Measurements from ENCODE around the gene GLI2.

The GLI2 gene

DNA sequence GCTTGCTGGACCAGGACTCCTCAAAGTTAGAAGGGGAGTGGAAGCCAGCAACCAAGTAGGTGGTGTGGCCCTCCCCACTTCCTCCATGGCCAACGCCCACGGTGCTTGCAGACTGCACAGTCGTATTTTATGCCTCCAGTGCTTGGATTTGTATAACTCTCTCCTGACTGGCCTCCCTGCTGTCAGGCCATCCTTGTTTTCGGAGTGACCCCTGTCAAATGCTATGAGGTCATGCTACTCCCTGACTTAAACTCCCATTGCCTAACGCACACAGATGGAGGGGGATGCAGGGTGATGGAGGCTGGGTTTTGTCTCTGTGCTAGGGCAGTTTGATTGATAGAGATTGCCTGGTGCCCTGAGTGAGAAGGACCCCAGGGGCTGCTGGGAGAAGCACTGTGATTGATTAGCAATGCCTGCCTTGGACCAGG is 36.1 kb downstream of the GLI2 start:
- no peak for DNase-seq

DNA sequence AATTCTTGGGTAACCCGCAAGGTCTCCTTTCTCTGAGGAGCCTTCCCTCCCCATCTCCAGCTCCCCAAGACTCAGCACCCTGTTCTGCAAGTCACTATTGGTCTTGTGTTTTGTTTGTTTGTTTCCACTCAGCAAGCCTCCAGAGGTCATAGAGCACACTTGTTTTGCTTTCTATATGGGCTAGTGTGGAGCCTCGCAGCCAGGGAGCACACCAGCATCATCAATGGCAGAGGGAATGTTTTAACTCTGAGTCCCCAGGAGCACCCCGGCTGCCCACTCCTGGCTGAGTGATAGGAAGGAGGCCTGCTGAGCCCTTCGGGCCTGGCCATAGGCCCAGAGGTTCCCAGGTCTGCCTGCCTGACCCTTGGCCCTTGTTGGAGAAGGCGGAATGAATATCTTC is 36.6 kb downstream of the GLI2 start:
- no peak for DNase-seq

DNA sequence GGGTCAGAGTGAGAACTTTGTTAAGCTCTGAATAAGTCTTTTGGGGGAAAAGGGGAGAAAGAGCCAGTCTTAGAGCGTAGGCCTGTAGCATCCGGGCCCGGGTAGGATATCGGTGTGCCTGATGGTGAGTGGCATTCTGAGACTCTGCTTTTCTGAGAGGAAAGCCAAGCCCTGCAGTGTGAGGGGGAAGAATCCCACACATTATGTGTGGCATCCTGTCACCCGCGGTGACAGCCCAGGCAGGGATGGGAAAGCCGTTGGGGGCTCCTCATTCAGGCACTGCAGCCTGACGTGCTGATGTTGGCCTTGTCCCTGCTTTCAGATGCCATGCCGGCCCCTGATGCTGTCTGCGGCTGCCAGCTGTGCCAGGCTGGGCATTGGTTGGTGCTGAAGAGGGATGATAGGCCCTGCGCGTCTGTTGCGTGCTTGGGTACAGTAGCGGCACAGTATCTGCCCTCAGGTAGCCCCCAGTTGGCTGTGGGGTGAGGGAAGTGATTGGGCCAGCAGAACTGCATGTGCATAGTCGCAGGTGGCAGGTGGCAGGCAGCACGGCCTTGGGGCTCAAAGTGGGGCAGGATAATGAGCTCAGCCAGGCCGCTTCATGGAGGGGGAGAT is 37.6 kb downstream of the GLI2 start:
- no peak for DNase-seq

DNA sequence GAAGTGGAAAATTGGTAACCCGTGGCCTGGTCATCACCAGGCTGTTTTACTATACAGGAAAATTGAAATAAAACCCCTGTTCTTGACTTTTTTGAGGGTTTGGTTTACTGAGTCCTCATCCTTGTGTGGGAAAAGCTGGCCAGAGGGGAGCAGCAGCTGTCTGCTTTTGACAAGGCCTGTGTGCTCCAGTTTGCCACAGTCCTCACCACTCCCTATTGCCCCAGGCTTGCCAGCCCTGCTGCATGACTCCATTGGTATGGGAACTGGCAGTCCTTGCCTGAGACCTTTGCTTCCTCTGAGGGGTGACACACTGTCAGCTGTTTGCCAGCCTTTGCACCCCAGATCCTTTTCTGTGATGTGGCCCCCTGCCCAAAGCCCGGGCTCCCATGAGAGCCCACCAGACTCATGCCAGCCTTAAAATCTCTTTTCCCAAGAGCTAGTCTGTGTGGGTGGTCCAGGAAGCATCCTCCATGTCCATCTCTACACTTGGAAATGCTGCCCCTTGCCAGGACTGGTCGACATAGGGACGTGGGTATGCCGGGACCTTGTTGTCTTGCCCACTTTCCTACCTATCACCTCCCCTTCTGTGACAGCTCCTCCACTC is 39.0 kb downstream of the GLI2 start:
- DNase-seq = no peak

DNA sequence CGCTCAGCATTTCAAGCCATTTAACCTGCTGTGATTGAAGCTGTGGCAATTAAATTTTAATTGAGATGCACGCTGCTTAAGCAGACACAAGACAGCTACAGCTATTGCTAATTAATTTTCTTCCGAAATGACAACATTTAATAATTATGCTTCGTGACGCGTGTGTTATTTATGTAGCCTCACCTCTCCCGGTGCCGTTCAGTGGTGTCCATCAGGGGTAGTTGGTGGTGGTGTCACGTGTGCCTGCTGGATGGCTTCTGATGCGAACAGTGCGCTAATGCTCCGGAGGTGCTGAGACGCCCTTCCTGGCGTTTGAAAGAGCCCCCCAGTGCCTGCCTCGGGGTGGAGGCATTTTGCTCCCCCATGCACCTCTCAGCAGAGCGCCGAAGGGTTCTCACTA is 39.5 kb downstream of the GLI2 start:
- DNase-seq = no peak

DNA sequence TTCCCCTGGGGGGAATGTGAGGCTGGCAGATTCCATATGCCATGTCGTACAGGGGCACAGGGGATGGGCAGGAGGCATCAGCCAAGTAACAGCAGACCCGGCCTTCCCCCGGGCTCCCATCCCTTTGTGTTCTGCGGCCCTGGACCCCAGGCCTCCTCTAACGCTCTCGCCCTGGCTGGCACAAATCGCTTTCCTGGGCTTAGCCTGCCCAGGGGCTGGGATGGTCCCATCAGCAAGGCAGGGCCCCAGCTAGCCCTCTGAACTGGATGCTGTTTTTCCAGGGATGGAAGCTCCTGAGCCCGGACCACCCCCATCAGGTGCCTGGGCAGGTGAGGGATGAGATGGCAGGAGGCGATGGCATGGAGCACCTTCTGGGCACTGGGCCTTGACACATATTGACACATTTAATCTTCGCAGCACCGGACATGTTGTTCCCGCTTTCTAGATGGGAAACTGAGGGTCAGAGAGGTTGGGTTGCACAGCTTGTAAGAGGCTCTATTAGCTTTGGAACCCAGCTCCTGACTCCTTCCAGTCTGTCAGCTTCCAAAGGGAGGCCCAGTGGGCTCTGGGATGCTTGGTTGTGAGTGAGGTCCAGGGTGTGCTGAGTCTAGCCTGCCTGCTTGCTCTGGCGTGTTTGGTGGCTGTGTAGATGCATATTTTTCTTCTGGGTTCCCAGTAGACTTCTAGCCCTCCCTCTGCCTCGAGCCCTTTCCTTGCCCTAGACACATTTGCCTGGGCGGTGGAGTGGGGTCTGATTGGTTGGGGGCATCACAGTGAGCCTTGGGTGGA is 40.3 kb downstream of the GLI2 start:
- DNase-seq = no peak

DNA sequence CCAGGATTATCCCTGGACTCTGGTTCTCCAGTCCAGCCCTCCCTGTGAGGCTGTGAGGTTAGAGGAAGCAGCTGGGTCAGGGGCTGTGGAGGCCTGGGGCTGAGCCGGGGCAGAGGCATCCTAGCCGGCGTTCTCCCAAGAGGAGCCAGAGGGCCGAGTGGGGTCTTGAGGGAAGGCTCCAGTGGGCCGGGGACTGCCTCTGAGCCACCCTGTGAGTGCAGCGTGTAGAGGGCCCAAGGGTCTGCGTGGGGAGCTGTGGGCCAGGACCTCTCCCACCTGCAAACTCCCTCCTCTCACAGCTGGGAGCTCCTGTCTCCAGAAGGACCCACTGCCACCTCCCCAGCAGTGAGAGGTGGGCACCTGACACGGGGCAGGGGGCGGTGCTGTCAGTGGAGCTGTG is 41.0 kb downstream of the GLI2 start:
- DNase-seq = no peak

DNA sequence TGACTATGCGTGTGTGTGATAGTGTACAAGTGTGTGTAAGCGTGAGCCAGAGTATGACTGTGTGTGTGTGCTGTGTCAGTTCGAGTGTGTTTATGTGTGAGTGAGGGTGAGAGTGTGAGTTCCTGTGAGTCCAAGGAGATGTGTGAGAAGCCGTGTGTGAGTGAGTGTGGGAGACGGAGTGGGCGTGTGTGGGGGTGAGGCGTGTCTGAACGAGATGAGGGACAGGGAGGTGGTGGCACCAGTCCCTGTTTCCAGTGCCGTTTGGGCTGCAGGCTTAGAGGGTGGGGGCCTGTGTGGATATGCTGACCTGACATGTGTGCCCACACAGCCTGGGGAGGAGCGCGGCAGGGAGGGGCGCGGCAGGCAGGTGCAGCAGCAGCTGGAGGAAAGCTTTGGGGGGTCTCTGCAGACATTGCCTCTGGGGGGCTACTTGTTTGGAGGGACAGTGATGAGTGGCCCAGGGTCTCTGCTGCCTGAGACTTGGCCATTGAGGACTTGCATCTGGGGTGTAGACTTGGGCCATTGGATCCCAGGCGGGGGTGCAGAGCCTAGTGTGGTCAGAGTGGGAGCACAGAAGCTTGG is 41.6 kb downstream of the GLI2 start:
- no peak for DNase-seq

DNA sequence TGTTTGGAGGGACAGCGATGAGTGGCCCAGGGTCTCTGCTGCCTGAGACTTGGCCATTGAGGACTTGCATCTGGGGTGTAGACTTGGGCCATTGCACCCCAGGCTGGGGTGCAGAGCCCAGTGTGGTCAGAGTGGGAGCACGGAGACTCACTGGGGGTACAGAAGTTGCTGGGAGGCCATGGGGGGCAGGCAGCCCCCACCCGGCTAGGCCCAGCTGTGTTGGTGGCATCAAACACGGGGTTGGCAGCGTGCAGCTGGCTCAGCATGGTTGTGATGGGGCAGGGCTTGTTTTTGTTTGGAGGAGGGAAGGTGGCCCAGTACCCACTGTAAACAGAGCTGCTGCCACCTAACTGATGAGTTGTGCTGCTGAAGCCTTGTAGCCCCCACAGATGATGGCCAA is 42.1 kb downstream of the GLI2 start:
- DNase-seq = no peak

DNA sequence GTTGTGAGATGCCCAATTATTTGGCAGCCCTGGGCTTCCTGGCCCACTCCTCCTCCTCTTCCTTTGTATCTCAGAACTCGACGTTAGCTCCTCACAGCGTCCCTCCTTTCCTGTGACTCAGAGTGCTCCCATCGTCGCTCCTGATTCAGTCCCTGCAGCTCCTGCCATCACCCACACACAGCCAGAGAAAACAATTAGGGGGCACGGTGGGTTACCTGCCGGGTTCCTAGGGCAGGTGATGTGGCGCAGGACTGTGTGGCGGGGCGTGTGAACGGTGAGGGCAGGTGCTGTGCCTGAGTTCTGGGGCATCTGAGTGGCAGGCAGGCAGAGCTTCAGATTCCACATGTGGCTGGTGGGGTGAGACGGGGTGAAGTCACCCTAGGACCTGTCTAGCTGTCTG is 42.6 kb downstream of the GLI2 start:
- no peak for DNase-seq

DNA sequence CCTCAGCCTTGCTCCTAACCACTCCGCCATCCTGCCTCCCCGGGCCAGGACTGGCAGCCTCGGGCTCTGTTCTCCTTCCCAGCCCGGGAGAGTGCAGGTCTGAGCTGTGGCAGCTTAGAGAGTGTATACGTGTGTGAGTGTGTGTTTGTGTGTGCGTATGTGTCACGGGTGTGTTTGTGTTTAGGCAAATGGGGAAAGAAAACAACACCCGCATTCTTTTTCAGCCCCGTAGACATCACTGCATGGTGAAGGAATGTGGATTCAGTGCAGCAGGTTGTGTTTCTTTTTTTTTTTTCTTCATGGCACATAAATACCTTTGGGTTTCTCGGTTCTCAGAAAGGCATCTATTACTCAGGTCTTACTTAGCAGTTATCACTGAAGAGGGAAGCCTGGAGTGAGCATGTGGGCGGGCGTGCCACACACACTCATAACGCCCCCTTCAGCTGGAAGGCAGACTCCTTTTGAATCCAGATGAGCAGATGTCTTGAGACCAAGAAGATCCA is 44.2 kb downstream of the GLI2 start:
- DNase-seq = no peak

DNA sequence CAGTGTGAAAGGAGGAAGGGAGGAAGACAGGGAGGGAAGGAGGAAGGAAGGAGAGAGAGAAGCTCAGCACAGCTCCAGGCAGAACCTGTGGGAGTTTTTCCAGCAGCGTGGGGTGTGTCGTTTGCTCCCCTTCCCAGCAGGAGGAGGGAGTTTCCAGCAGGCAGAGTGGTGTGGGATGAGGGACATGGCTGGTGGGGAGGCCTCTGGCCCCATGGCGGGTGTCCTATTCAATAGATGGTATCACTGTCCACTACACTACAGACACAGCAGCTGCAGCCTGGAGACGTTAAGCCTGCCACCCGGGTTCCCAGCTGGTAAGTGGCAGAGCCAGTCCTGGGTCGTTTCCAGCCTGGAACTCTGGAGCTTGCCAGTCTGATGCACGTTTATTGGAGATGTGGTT is 44.7 kb downstream of the GLI2 start:
- DNase-seq = no peak

DNA sequence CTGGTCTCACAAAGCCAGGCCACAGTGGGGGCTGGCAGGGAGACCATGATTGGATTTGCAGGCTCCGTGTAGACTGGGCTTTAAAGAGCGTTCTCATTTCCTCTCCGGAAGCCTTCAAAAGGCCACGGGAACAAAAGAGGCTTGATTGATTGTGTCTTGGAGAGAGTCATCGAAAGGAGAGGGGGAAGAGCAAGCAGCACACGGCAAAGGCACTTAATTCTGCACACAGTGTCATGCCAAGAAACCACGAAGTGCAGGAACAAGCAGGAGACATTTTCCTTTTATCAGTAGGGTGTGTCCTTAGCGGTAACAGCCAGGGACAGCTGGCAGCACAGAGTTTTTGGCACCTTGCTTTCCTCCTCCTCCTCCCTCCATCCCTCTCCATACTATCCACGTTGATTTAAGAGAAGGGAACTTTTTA is 47.7 kb downstream of the GLI2 start:
- DNase-seq = no peak

DNA sequence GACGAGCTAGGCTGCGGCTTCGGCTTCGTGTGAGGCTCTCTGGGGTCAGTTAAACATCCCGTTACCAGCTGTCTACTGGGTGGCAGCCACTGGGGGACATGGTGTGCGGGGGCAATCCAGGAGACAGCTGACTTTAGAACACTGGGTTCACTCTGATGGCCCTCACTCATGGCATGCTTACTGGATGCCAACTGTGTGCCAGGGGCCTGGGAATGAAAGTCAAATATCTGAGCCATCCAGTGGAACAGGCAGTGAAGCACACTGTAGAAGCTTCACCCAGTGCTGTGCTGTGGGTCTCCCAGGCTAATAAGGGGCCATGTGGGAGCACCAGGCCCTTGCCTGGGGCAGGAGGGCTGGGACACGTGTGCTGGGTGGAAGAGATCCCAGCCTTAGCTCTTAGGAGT is 48.3 kb downstream of the GLI2 start:
- DNase-seq = no peak
